ENCODE data around the gene FNDC8. TPM values are rescaled to one million over a fixed set of nuclear protein-coding genes. Genes with fewer than 3 reads are reported as not detected.

The FNDC8 gene
- total and polyA plus RNA-seq, 9 of the 15 experiments (the other 6 are each of a cell fraction or from before 2014, with no cell fraction given), result 0.04 TPM; not detected in 8

GRCh38 chr17:35088881-35089585 lies 32.4 kb upstream of the FNDC8 start (continued):
- no peak; the same call in 1 of the 2 replicates for TF ChIP-seq ZNF76 (CRISPR knock-in tag; IDR thresholded peaks at IDR 0.05; ENCODE audit: borderline replicate concordance)
- peak; percentile 65 for TF ChIP-seq HMGN3 (IDR thresholded peaks at IDR 0.05; ENCODE audit: borderline replicate concordance, extremely low read depth, insufficient read length, low read depth, low read length)
- 0 out of 2 replicates have a peak, but pooled peaks have one; percentile 3 for TF ChIP-seq HDAC2 (IDR thresholded peaks at IDR 0.05)
- peak; percentile 97 for TF ChIP-seq VEZF1 (CRISPR knock-in tag; IDR thresholded peaks at IDR 0.05)
- peak; percentile 75 for TF ChIP-seq RBFOX2 (IDR thresholded peaks at IDR 0.05; ENCODE audit: low read depth, low read length)
- TF ChIP-seq ELF1 (tag; IDR thresholded peaks at IDR 0.05), result 0 out of 2 replicates have a peak, but pooled peaks have one; percentile 15
- TF ChIP-seq ZBTB7A (IDR thresholded peaks at IDR 0.05; ENCODE audit: borderline replicate concordance, control insufficient read depth, low read depth, low read length), result peak; percentile 90; the same call in 1 of the 2 replicates
- peak; percentile 65 for TF ChIP-seq RBBP5 (IDR thresholded peaks at IDR 0.05; ENCODE audit: borderline replicate concordance, insufficient read depth, low read length, poor library complexity, severe bottlenecking)
- TF ChIP-seq E2F6 (IDR thresholded peaks at IDR 0.05; ENCODE audit: borderline replicate concordance in 1 of 2, extremely low read depth in 1 of 2, insufficient read depth in 1 of 2, insufficient read length in 1 of 2, low read depth in 1 of 2, low read length in 1 of 2, poor library complexity in 1 of 2, severe bottlenecking in 1 of 2), result peak; percentile 74 to 91
- peak in 1 of 2 experiments; percentile 12; a peak in 1 of 4 replicates for TF ChIP-seq TBL1XR1 (IDR thresholded peaks at IDR 0.05; ENCODE audit: low read length in 2 of 2)
- no peak for TF ChIP-seq TAL1 (IDR thresholded peaks at IDR 0.05)
- TF ChIP-seq GABPA (tag; conservative IDR thresholded peaks at IDR 0.05; ENCODE audit: low read depth), result peak; percentile 64
- no peak for TF ChIP-seq GATA2 (CRISPR knock-in tag; IDR thresholded peaks at IDR 0.05)
- TF ChIP-seq ZNF785 (CRISPR knock-in tag; IDR thresholded peaks at IDR 0.05), result no peak
- 0 out of 2 replicates have a peak, but pooled peaks have one; percentile 11 for TF ChIP-seq SOX6 (IDR thresholded peaks at IDR 0.05)
- no peak for TF ChIP-seq TFAP4 (CRISPR knock-in tag; IDR thresholded peaks at IDR 0.05; ENCODE audit: borderline replicate concordance)
- peak; percentile 74; the same call in 1 of the 2 replicates for TF ChIP-seq ZNF134 (CRISPR knock-in tag; conservative IDR thresholded peaks at IDR 0.05)
- 0 out of 2 replicates have a peak, but pooled peaks have one; percentile 75 for TF ChIP-seq ZNF592 (IDR thresholded peaks at IDR 0.05)
